ENCODE measurements around the gene RTP4. TPM values are rescaled to one million over a fixed set of nuclear protein-coding genes. Genes with fewer than 3 reads are reported as not detected.
A peak's percentile ranks its signal among the peaks of the same experiment; 100 is the strongest.

The RTP4 gene
- total RNA-seq, 1 donor from 2014 or later, result 0.83 TPM

- no peak overlapping the region for H3K27ac Mint-ChIP-seq
- H3K36me3 Mint-ChIP-seq, result no peaks in the 10 kb centered on the region
- H3K9me3 Mint-ChIP-seq, result peaks cover 6% of the 10 kb centered on the region
- no peak overlapping the region for H3K4me3 Mint-ChIP-seq
- H3K4me1 Mint-ChIP-seq, result peaks cover 4% of the 10 kb centered on the region
- DNase-seq (ENCODE audit: low spot score in 2 of 2, unreplicated experiment in 2 of 2), result no peak
- no peak for TF ChIP-seq CTCF (IDR thresholded peaks at IDR 0.05; ENCODE audit: unreplicated experiment)
- peaks cover 6% of the 10 kb centered on the region for H3K27me3 Mint-ChIP-seq (ENCODE audit: low read depth)
Measured at GRCh38 chr3:187370051-187370450, 1.9 kb downstream of the RTP4 start.

- Mint-ChIP-seq H3K4me1 (peaks cover 6% of the 10 kb centered on the region), H3K27me3 (ENCODE audit: low read depth) (peaks cover 6% of the 10 kb centered on the region), H3K4me3 (no peak overlapping the region), H3K27ac (no peak overlapping the region), H3K36me3 (no peaks in the 10 kb centered on the region), H3K9me3 (peaks cover 10% of the 10 kb centered on the region)
- DNase-seq (ENCODE audit: low spot score in 2 of 2, unreplicated experiment in 2 of 2), result no peak
- TF ChIP-seq CTCF (IDR thresholded peaks at IDR 0.05; ENCODE audit: unreplicated experiment), result no peak
Measured at GRCh38 chr3:187375581-187375980, 7.4 kb downstream of the RTP4 start.

- H3K27ac Mint-ChIP-seq, result no peak overlapping the region
- DNase-seq (ENCODE audit: low spot score in 2 of 2, unreplicated experiment in 2 of 2), result no peak
- peaks cover 2% of the 10 kb centered on the region for H3K27me3 Mint-ChIP-seq (ENCODE audit: low read depth)
- no peak for TF ChIP-seq CTCF (IDR thresholded peaks at IDR 0.05; ENCODE audit: unreplicated experiment)
- H3K36me3 Mint-ChIP-seq, result no peaks in the 10 kb centered on the region
- no peak overlapping the region for H3K4me3 Mint-ChIP-seq
- H3K9me3 Mint-ChIP-seq, result peaks cover 10% of the 10 kb centered on the region
- H3K4me1 Mint-ChIP-seq, result peaks cover 12% of the 10 kb centered on the region
Measured at GRCh38 chr3:187377842-187378241, 9.7 kb downstream of the RTP4 start.

GRCh38 chr3:187382609-187383151, 14.5 kb downstream of the RTP4 start:
- Mint-ChIP-seq H3K36me3 (peaks cover 6% of the 10 kb centered on the region), H3K27ac (peak overlapping the region; percentile 64), H3K27me3 (ENCODE audit: low read depth) (no peaks in the 10 kb centered on the region), H3K4me3 (no peak overlapping the region), H3K9me3 (peaks cover 15% of the 10 kb centered on the region), H3K4me1 (peaks cover 26% of the 10 kb centered on the region)
- DNase-seq (ENCODE audit: low spot score in 2 of 2, unreplicated experiment in 2 of 2), result no peak
- no peak for TF ChIP-seq CTCF (IDR thresholded peaks at IDR 0.05; ENCODE audit: unreplicated experiment)

- no peaks in the 10 kb centered on the region for H3K27me3 Mint-ChIP-seq (ENCODE audit: low read depth)
Measured at GRCh38 chr3:187383246-187383645, 15.1 kb downstream of the RTP4 start.

More at GRCh38 chr3:187383246-187383645, 15.1 kb downstream of the RTP4 start:
- H3K4me1 Mint-ChIP-seq, result peaks cover 26% of the 10 kb centered on the region
- peaks cover 20% of the 10 kb centered on the region for H3K9me3 Mint-ChIP-seq
- peaks cover 6% of the 10 kb centered on the region for H3K36me3 Mint-ChIP-seq
- no peak overlapping the region for H3K4me3 Mint-ChIP-seq
- TF ChIP-seq CTCF (IDR thresholded peaks at IDR 0.05; ENCODE audit: unreplicated experiment), result no peak
- H3K27ac Mint-ChIP-seq, result peak overlapping the region; percentile 64
- DNase-seq (ENCODE audit: low spot score in 2 of 2, unreplicated experiment in 2 of 2), result no peak
